CD4-positive, alpha-beta T cell treated with Interleukin-10 for 1 hour (primary cell): ENCODE measurements around the gene PFDN5.
"Not testable (repeated sequence)": the region's sequence is repeated elsewhere in the genome, so short reads cannot be mapped to it uniquely, and the experiment has no call there.

Source experiments
- DNase-seq: peaks from one replicate; pipeline ENCODE4 v3.0.0-alpha.2; 2020

PFDN5 gene

DNA sequence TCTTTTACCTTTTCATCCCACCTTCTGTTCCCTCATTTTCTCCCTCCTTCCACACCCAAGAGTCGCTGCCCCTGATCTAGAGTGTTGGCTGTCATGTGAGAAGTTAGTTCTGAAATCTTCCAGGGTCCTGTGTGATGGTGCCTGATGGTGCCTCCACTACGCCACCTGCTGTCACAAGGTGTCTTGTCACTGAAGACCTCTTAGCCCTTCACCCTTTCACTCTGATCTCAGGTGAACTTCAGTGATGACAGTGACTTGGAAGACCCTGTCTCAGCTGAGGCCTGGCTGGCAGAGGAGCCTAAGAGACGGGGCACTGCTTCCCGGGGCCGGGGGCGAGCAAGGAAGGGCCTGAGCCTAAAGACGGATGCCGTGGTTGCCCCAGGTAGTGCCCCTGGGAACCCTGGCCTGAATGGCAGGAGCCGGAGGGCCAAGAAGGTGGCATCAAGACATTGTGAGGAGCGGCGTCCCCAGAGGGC, 7.6 kb upstream of the PFDN5 start:
- DNase-seq: peak; percentile 83

DNA sequence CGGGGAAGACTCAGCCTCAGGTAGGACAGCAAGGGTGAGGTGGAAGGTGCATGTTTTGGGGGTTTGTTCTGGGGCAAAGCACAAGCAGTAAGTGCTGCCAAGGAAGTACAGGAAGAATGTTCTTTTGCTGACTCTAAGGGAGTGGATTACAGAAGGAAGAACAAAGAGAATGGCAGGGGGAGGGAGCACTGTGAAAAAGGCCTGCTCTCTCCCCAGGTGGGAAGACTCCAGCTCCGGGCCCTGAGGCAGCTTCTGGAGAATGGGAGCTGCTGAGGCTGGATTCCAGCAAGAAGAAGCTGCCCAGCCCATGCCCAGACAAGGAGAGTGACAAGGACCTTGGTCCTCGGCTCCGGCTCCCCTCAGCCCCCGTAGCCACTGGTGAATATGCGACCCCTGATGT, 7.0 kb upstream of the PFDN5 start:
- DNase-seq: no peak

DNA sequence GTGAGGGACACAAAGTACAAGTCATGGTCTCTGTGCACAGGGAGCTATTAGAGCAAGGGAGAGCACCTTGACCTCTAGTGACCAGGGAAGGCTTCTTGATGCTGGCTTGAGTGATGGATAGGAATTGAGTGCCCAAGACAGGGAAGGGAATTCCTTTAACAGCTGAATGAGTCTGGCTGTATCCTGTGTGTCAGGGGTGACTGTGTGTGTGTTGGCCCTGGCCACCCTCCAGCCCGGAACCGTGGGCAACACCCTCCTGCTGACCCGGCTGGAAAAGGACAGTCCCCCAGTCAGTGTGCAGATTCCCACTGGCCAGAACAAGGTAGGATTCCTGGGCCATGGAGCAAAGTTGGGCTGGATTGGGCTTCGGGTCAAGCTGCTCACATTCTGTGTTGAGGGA, 5.5 kb upstream of the PFDN5 start:
- no peak for DNase-seq

DNA sequence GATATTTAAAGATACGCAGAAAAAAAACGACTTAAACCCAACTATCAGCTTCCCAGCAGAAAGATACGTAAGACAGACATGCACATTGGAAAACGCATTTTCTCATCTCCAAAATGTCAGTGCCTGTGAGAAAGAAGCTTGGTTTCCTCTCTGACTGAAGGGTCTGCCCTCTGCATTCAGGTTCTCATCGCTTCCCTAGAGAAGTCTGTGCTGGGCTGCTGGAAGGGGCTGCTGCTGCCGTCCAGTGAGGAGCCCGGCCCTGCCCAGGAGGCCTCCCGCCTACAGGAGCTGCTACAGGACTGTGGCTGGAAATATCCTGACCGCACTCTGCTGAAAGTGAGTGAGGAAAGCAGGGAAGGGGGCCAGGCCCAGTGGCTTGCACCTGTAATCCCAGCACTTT, 4.7 kb upstream of the PFDN5 start:
- no peak for DNase-seq

DNA sequence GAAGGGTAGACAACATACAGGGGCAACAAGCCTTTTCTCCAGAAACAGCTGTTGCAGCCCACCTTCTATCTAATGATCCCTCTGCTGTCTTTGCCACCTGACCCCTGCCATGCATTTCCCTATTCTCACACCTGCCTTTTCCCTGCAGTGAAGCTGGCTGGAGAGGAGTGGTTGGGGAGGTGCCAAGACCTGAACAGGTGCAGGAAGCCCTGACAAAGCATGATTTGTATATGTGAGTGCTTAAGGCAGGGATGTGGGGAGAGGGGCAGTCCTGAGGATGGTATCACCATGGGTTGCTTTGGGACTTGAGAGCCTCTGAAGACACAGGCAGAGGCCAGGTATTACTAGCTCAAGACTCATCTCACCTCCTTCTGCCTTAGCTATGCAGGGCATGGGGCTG, 2.9 kb upstream of the PFDN5 start:
- no peak for DNase-seq

DNA sequence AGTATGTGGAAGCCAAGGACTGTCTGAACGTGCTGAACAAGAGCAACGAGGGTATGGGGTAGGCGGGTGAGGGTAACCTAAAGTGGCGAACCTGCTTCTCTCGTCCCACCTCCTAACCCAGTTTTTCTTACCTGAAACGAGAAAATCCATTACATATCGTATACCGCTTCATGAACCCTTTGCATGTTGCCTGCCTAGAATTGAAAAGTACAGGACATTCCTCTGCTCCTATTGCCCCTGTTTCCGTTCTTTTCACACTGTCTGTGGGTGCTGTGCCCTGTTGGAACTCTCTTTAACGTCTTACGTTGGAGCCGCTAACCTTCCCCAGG, 513 bp downstream of the PFDN5 start:
- no peak for DNase-seq

DNA sequence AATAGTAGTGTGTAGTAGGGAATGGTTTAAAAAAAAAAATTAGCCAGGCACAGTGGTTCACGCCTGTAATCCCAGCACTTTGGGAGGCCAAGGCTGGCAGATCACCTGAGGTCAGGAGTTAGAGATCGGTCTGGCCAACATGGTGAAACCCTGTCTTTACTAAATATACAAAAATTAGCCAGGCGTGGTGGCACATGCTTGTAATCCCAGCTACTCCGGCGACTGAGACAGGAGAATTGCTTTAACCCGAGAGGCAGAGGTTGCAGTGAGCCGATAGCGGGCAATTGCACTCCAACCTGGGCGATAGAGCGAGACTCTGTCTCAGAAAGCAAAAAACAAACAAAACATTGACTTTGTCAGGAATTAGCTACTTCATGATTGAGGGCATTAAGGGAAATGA, 1.8 kb downstream of the PFDN5 start:
- DNase-seq: not testable (repeated sequence)

DNA sequence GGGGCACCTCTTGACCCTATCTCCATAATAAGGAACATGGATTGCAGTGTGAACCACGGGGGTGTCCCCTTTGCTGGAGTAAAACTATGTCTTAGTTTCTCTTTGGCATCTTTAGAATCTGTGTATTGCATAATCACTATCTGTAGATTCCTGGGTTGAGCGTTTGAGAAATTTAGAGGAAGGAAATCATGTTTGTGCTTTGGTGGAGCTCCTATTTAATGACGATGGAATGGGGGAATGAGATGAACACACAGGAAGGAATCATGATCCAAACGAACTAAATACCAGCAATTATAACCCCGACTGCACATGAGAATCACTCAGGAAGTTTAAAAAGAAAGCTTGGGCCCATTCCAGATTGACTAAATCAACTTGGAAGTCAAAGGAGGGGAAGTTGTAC, 2.8 kb downstream of the PFDN5 start:
- no peak for DNase-seq

DNA sequence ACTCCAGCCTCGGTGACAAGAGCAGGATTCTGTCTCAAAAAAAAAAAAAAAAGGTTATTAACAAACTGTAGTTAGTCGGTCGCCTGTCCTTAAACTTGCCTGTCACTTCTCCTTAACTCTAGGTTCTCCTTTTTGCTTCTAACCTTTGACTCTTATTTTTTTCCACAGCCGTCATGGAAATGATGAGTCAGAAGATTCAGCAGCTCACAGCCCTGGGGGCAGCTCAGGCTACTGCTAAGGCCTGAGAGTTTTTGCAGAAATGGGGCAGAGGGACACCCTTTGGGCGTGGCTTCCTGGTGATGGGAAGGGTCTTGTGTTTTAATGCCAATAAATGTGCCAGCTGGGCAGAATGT, 3.7 kb downstream of the PFDN5 start:
- DNase-seq: peak; percentile 47

DNA sequence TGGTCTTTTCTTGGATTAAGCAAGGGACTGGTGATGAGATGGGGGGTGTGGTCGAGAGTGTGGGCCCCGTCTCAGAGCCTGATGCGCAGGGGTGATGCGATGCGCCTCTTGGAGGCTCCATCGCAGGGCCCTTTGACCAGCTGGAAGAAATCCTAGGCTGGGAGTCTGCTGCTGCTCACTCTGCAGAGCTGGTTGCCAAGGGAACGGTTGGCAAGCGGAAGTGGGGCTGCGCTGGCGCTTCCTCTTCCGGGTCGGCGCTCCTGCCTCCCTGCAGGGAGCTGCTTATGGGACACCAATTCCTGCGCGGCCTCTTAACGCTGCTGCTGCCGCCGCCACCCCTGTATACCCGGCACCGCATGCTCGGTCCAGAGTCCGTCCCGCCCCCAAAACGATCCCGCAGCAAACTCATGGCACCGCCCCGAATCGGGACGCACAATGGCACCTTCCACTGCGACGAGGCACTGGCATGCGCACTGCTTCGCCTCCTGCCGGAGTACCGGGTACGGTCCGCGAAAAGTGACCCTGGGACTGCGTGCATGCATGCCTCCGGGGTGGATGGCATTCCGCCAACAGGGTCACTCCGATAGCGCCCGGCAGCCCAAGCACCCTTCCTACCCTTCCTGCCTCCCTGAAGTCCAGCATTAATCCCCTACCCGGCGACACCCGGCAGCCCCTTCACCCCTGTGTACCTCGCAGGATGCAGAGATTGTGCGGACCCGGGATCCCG, 4.3 kb downstream of the PFDN5 start, which contains the start of gene MYG1:
TSS of gene MYG1 (plus strand) at position 242 of the 727 bp plus-strand sequence. CDS start at position 285, 43 bp downstream.
- DNase-seq: peak; percentile 88

DNA sequence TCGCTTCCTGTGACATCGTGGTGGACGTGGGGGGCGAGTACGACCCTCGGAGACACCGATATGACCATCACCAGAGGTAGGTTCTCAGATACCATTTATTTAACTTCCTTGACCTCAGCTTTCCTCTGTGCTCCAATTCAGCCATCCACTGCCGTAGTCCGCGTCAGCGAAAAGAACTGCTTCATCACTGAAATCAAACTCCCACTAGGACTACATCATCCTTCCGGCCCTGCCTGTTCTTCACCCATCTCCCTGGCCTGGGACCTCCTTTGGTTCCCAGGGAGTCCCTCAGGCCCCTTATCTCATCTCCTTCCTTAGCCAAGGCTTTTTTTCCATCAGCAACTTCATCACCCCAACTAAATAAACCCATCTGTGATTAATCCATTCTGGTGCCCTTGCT, 4.8 kb downstream of the PFDN5 start:
- no peak for DNase-seq

DNA sequence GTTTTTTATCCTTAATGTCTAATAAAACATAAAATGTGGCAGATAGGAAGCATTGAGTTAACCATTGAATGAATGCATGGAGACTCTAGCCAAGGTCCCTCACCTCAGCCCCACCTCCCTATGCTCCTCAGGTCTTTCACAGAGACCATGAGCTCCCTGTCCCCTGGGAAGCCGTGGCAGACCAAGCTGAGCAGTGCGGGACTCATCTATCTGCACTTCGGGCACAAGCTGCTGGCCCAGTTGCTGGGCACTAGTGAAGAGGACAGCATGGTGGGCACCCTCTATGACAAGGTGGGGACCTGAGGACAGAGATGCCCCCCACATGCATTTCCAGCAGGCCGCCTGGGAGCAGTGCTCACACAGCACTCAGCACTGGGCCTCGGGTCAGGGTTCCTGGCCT, 7.6 kb downstream of the PFDN5 start:
- no peak for DNase-seq

DNA sequence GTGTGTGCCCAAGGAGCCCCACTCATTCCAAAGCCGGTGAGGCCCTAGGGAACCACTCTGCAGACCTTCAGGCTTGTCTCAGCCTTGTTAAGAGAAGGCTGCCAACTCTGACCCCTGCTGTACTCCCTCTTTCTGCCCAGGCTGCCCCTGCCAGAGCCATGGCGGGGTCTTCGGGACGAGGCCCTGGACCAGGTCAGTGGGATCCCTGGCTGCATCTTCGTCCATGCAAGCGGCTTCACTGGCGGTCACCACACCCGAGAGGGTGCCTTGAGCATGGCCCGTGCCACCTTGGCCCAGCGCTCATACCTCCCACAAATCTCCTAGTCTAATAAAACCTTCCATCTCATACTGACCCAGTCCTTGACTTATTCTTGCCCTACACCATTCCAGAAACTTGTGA, 11.5 kb downstream of the PFDN5 start:
- no peak for DNase-seq

DNA sequence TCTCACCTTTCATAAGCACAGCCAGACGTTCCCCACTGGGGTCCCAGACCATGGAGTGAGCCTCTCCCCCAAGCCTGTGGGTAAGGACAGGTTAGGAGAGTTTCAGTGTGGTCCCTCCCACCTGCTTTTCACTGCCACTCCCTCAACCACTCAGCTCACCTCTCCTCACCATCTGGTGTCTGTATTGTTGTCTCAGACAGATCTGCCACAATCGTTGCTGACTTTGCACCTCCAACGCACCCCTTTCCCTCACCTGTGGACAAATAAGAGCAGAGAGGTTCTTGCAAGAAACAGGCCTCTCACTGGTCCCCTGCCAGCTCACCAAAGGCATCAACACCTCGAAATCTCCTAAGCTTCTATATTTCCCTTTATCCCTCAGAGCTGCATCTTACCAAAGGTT, 12.9 kb downstream of the PFDN5 start:
- no peak for DNase-seq

DNA sequence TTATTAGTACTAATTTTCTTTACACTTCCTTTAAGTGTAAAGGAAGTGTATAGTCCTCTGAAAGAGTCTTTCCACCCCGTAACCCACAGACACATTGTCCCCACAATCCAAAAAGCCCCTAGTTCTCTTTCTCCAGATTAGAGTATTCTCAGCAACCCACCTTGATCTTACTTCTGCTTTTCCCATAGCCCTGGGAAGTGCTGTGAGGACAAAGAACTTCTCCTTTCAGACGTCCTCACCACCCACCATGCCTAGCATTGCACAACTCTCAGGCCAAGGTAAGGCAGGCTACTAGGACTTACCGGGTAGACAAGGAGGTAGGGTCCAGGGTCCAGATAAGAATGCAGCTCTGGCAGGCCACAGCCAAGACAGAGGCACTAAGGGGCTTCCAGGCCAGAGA, 18.7 kb downstream of the PFDN5 start:
- no peak for DNase-seq

DNA sequence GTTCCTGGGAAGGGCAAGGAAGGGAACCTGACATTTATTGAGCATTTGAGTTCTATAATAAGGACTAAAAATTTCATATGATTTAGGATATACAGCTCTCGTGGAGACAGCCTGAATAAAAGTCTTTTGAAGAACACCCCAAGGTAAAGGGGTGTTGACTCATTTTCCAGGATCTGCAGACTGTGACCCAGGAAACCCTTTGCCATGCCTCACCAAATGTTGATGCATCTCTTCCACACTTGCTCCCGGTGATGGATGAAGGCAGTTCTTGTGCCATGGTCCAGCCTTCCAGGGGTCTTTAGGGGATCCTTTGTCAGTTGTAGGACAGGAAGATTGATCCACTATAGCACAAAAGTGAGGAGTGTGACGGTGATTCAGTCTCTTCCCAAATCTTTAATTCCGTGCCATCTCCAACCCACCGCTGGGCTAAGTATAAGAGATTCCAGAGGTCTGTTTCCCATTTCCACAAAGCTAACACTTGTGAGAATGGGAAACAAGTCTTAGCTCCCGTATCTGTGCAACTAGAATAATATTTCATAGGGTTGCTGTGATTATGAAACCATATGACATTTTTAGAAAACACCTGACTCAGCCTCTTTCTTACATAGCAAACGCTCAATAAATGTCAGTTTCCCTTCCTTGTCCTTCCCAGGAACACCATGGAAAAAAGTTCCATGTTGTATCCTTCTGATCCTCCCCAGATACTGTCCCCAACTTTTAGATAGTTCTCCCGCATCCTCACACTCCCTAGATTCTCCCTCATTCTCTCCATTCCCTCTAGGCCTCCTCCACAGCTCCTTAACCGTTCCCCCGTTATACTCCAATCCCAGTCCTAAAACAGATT, 25.2 kb downstream of the PFDN5 start:
- DNase-seq: no peak

DNA sequence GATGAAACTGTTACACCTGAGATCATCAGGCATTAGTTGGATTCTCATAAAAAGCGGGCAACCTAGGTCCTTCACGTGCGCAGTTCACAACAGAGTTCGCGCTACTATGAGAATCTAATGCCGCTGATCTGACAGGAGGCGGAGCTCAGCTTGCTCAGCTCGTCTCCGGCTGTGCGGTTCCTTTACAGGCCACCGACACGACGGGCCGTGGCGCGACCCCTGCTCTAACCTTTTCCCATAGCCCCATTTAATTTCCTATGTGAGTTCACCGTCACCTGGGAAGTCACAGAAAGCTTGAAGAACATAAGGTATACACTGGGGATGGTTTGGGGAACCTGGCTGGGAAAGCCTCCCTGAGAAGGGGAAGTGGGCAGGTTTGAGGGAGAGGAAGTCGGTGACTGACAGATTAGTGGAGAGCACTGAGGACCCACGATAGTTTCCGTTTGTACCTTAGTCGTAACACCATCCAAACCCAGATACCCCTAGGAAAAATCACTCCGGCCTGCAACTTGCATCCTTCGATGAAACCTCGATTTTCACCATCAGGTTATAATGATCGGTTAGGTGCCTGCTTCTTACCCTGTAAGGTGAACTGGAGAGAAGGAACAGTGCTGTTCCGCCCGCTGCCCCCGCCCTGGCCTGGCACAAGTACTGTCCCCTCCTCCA, 28.9 kb downstream of the PFDN5 start:
- peak; percentile 57 for DNase-seq

DNA sequence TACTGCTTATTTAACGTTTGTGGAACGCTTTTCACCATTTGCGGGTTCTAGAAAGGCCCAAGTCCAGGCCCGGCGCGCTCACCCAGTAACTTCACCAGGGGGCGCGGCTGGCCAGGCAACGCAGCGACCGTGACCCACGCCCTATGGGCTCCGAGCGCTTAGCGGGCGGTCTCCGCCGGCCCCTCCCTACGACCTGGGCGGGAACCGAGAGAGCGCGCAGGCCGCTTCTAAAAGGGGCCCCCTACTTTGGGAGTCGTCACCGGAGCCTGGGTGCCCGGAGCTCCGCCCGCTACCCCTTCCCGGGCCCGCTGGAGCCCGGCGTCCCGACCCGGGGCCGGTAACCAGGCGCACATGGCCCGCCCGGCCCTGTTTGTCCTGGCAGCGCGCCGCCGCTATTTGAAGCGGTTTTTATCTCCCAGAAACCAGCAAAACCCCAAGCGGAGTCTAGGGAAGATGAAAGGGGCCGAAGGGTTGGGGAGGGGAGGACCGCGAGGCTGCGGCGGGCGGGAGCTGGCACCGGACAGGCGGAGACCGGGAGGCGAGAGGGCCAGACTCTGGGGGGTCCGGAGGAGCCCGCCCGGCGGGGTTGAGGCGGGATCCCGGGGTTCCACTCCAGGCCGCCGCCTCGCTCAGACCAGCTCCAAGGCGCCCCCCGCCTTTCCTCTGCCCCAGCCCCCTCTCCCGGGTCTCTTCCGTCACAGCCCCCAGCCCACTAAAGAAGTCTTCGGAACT, 29.6 kb downstream of the PFDN5 start:
- DNase-seq: peak; percentile 88

DNA sequence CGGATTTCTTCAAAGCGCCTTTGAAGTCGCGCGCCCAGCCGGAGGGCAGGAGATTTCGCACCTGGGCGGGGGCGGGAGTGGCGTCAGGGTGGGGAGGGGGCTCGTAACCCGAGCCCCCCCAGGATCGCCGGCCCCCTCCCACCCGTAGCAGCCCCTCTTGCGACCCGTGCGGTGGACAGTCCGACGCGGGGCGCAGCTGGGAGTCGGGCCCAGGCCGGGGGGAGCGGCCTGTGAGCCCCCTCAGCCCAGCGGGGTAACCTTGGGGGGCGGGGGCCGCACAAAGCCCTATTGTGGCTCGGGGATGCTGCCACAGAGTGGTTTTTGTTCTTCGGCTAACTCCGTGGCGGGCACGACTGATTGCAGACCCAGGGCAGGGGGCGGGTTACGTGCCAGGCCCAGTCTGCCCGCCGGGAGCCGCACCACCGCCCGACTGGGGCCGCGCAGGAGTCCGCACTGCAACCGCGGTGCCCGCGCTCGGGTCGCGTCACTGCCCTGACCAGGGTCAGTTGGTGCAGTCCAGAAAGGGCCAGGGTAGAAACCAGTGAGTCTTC, 30.2 kb downstream of the PFDN5 start:
- DNase-seq: peak; percentile 14

DNA sequence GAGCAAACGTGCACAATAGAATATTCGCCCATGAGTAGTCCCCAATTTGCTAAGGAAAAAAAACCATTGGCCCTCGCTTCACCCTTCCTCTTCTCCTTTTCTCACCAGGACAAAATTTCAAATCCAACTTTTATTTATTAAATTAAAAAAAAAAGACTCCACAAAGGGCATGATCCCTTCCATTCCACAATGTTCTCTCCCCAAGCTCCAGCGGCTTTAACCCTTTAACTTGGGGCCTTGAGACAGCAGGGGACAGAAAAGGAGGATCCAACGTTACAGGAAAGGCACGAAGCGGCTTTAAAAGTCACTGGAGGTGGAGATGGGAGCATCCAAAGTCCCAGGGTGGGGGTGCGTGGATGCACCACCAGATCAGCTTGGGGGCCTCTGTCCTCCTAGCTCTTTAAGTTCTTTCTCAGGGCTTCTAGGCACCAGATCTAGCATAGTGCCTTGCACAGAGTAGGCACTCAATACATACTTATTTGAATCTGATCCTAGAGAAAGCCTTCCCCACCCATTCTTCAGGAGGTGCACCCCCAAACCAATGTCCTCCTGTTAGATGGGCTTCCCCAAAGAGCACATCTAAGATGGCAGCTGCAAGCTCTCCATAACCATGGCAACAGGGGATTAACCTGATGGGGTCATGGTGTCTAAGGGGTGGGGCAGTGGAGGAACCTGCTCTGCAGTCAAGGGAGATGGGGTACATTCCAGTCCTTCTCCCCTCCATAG, 31.3 kb downstream of the PFDN5 start:
- no peak for DNase-seq

DNA sequence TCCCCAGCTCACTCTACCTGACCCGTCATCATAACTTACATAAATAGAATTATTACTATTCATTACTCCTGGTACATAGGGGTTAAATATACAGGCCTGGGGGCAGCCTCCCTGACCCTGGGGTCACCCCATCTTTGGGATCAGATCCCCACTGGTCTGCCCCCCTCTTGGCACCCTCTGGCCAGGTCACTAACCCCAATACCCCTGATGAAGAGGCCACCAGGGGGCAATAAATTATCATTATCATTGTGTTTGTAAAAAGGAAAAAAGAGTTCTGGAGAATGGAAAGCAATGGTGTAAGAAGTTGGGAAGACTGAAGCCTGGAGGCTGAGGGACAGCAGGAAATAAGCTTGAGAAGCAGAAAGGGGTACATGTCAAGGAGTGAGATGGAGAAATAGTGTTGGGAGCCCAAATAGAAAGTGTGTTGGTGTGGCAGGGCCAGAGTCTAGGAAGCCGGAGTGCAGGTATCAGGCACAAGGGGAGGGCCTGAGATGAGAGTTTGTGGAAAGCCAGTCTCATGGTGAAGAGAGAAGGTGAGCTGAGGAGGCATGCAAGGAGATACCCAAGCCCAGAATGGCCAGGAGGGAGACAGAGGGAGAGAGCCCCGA, 32.2 kb downstream of the PFDN5 start:
- peak; percentile 24 for DNase-seq

DNA sequence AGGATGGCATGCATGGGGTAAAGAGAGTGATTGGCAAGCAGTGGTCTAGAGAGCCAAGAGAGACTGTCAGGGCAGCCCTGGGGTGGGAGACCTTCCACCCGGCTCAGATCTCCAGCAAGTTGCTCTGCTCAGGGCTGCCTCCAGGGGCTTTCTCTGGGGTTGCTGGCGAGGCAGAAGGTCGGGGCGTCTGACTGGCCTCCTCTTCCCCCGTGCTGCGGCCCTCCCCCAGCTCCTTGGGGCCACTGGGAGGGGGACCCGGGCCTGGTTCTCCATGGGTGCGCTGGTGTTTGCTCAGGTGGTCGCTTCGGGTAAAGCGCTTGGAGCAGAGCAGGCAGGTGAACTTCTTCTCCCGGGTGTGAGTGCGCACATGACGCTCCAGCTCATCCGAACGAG, 32.7 kb downstream of the PFDN5 start:
- DNase-seq: no peak
